GM21619 (cell line): ENCODE data around the gene RPTOR.

Experiments used
- ATAC-seq: cut with Tn5 transposase; IDR thresholded peaks from one replicate; pipeline ENCODE4 v1.9.1; 2021; ENCODE audit not compliant: unreplicated experiment

RPTOR gene

GRCh38 chr17:80980397-80981061, 435.9 kb downstream of the RPTOR start:
- no peak for ATAC-seq

- no peak for ATAC-seq
These were observed 436.6 kb downstream of the RPTOR start for GRCh38 chr17:80981062-80981902.

- no peak for ATAC-seq
These were observed 437.3 kb downstream of the RPTOR start for GRCh38 chr17:80981929-80982425.

- ATAC-seq = no peak
These were observed 437.9 kb downstream of the RPTOR start for GRCh38 chr17:80982426-80982974.

GRCh38 chr17:80983545-80983944, 438.9 kb downstream of the RPTOR start:
- no peak for ATAC-seq

- ATAC-seq = no peak
These were observed 440.1 kb downstream of the RPTOR start for GRCh38 chr17:80984749-80985148.

- no peak for ATAC-seq
These were observed 441.4 kb downstream of the RPTOR start for GRCh38 chr17:80986046-80986445.

- ATAC-seq = no peak
These were observed 442.3 kb downstream of the RPTOR start for GRCh38 chr17:80986816-80987475.

GRCh38 chr17:80987941-80988461, 443.4 kb downstream of the RPTOR start:
- ATAC-seq = no peak

GRCh38 chr17:80989586-80989913, 444.9 kb downstream of the RPTOR start:
- no peak for ATAC-seq

GRCh38 chr17:80990921-80991644, 446.4 kb downstream of the RPTOR start:
- ATAC-seq = no peak

- no peak for ATAC-seq
These were observed 447.0 kb downstream of the RPTOR start, which contains the start of gene CHMP6 for GRCh38 chr17:80991645-80992076. Gene CHMP6, plus strand, starts transcription at chr17:80991841. Its CDS starts 78 bp downstream, at chr17:80991919.

GRCh38 chr17:80992077-80992947, 447.7 kb downstream of the RPTOR start:
- ATAC-seq = no peak

- no peak for ATAC-seq
These were observed 448.4 kb downstream of the RPTOR start for GRCh38 chr17:80992948-80993624.

- no peak for ATAC-seq
These were observed 450.5 kb downstream of the RPTOR start for GRCh38 chr17:80995131-80995530.

GRCh38 chr17:80996422-80997305, 452.0 kb downstream of the RPTOR start:
- ATAC-seq = no peak

GRCh38 chr17:80997424-80998117, 452.9 kb downstream of the RPTOR start:
- no peak for ATAC-seq
